GM04503 (cell line): ENCODE data around the gene PIK3CB.
"Not testable (repeated sequence)": the region's sequence is repeated elsewhere in the genome, so short reads cannot be mapped to it uniquely, and the experiment has no call there.

Source experiments
- DNase-seq: peaks from one replicate; pipeline ENCODE4 v3.0.0-alpha.2; 2012; ENCODE audit warnings: low read depth

Gene PIK3CB

DNA sequence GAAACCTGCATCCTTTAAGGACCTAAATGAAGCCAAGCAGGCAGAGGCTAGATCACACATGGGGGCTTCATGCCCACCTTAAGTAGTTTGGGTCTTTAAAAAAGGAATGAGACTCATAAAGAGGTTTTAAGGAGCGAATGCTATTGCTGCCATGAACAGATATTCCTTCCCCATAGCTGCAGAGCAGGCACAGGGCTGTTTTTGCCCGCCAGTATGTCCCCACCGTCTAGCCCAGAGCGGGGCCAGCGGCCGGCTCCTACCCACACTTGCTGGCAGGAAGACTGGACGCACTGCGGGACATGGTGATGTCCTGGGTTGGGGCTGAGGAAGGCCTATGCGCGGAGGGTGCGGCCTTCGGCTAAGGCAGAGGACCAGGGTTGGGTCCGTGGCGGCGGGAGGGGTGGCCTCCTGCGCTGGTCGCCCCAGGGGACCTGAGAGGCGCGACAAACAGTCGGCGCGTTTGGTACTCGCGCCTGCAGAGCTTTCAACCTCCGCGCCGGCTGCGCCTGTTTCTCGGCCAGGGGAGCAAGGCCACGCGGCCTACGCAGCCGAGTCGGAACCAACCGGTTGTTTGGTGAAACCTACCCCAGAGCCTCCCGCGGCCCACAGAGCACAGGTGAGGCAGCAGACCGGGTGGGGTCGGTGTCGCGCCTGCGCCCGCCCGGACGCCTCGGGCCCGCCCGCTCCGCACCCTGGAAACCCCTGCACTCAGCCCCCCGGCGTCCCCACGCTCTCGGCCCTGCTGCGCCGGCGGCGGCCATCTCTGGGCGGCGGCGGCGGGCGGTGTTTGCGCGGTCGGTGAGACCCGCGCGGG, 226.2 kb downstream of the PIK3CB start, which contains the start of gene FAIM:
Gene FAIM (plus strand): TSS at position 450 of the 814 bp plus-strand sequence. CDS start 10,956 bp downstream, outside the sequence.
- DNase-seq: no peak

DNA sequence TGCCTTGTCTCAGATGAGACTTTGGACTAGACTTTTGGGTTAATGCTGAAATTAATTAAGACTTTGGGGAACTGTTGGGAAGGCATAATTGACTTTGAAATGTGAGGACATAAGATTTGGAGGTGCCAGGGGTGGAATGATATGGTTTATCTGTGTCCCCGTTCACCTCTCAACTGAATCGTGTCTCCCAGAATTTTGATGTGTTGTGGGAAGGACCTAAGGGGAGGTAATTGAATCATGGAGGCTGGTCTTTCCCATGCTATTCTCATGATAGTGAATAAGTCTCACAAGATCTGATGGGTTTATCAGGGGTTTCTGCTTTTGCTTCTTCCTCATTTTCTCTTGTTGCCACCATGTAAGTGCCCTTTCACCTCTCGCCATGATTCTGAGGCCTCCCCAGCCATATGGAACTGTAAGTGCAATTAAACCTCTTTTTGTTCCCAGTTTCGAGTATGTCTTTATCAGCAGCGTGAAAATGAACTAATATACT, 230.6 kb downstream of the PIK3CB start:
- DNase-seq: not testable (repeated sequence)
